ENCODE measurements around the gene MAGI1. TPM values are rescaled to one million over a fixed set of nuclear protein-coding genes. Genes with fewer than 3 reads are reported as not detected.

The MAGI1 gene
- total and polyA plus RNA-seq, 2 experiments from 2014 or later, result 33.9 to 87.0 TPM

- no peak overlapping the region for H3K27ac ChIP-seq
- H3K4me3 ChIP-seq, result peak overlapping the region; percentile 27
- H3K36me3 ChIP-seq, result no peaks in the 10 kb centered on the region
- H3K9me3 ChIP-seq (ENCODE audit: low read depth), result no peaks in the 10 kb centered on the region
- peaks cover 46% of the 10 kb centered on the region for H3K27me3 ChIP-seq
- no peak for TF ChIP-seq CTCF (IDR thresholded peaks at IDR 0.05; ENCODE audit: low read depth, low read length)
- DNase-seq (ENCODE audit: low read depth in 1 of 2, low spot score in 1 of 2), result peak; percentile 24 to 66
- H3K4me1 ChIP-seq (ENCODE audit: low read depth), result peaks cover 15% of the 10 kb centered on the region
These were observed 441.3 kb downstream of the MAGI1 start for GRCh38 chr3:65597226-65597951.

- peak in 1 of 2 donors; percentile 21 for DNase-seq (ENCODE audit: low read depth in 1 of 2, low spot score in 1 of 2)
- H3K27me3 ChIP-seq, result peaks cover 46% of the 10 kb centered on the region
- TF ChIP-seq CTCF (IDR thresholded peaks at IDR 0.05; ENCODE audit: low read depth, low read length), result no peak
- no peak overlapping the region for H3K27ac ChIP-seq
- no peaks in the 10 kb centered on the region for H3K9me3 ChIP-seq (ENCODE audit: low read depth)
- peak overlapping the region; percentile 27 for H3K4me3 ChIP-seq
- peaks cover 15% of the 10 kb centered on the region for H3K4me1 ChIP-seq (ENCODE audit: low read depth)
- H3K36me3 ChIP-seq, result no peaks in the 10 kb centered on the region
These were observed 442.0 kb downstream of the MAGI1 start for GRCh38 chr3:65596571-65597225.

- no peak overlapping the region for H3K27ac ChIP-seq
- H3K9me3 ChIP-seq (ENCODE audit: low read depth), result no peaks in the 10 kb centered on the region
These were observed 442.8 kb downstream of the MAGI1 start for GRCh38 chr3:65596029-65596300.

GRCh38 chr3:65595222-65596028 is 443.3 kb downstream of the MAGI1 start:
- no peaks in the 10 kb centered on the region for H3K36me3 ChIP-seq
- H3K9me3 ChIP-seq (ENCODE audit: low read depth), result no peaks in the 10 kb centered on the region
- peaks cover 44% of the 10 kb centered on the region for H3K27me3 ChIP-seq
- no peak overlapping the region for H3K27ac ChIP-seq
- H3K4me3 ChIP-seq, result no peak overlapping the region
- TF ChIP-seq CTCF (IDR thresholded peaks at IDR 0.05; ENCODE audit: low read depth, low read length), result no peak
- DNase-seq (ENCODE audit: low read depth in 1 of 2, low spot score in 1 of 2), result no peak
- peaks cover 15% of the 10 kb centered on the region for H3K4me1 ChIP-seq (ENCODE audit: low read depth)

More at GRCh38 chr3:65596029-65596300, 442.8 kb downstream of the MAGI1 start:
- peaks cover 15% of the 10 kb centered on the region for H3K4me1 ChIP-seq (ENCODE audit: low read depth)
- H3K4me3 ChIP-seq, result no peak overlapping the region
- DNase-seq (ENCODE audit: low read depth in 1 of 2, low spot score in 1 of 2), result no peak
- peaks cover 46% of the 10 kb centered on the region for H3K27me3 ChIP-seq
- H3K36me3 ChIP-seq, result no peaks in the 10 kb centered on the region
- TF ChIP-seq CTCF (IDR thresholded peaks at IDR 0.05; ENCODE audit: low read depth, low read length), result no peak

GRCh38 chr3:65593780-65594752 is 444.7 kb downstream of the MAGI1 start:
- no peaks in the 10 kb centered on the region for H3K9me3 ChIP-seq (ENCODE audit: low read depth)
- no peak overlapping the region for H3K4me3 ChIP-seq
- no peak for TF ChIP-seq CTCF (IDR thresholded peaks at IDR 0.05; ENCODE audit: low read depth, low read length)
- H3K4me1 ChIP-seq (ENCODE audit: low read depth), result peaks cover 15% of the 10 kb centered on the region
- no peak for DNase-seq (ENCODE audit: low read depth in 1 of 2, low spot score in 1 of 2)
- peaks cover 31% of the 10 kb centered on the region for H3K27me3 ChIP-seq
- no peaks in the 10 kb centered on the region for H3K36me3 ChIP-seq
- H3K27ac ChIP-seq, result no peak overlapping the region
